ENCODE data around the gene RHNO1.

DNA sequence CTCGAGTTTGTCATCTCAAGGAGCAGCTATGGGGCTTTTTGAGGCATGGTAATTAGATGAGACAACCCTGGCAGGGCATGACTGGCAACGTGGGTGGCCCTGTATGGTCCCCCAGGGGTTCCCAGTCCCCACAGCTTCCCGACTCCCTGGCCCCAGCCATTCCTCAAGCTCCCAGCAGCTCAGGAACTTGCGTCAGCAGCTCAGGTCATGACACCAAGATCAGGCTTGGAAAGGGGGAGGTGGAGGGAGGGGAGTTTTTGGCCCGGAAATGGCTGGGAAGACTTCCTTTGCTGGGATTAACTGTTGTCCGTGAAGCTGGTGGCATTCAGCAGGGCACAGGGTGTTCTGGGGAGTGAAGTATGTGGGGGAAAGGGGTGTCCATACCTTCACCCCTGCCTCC lies 31.7 kb upstream of the RHNO1 start:
- TF ChIP-seq, protein P1, sequence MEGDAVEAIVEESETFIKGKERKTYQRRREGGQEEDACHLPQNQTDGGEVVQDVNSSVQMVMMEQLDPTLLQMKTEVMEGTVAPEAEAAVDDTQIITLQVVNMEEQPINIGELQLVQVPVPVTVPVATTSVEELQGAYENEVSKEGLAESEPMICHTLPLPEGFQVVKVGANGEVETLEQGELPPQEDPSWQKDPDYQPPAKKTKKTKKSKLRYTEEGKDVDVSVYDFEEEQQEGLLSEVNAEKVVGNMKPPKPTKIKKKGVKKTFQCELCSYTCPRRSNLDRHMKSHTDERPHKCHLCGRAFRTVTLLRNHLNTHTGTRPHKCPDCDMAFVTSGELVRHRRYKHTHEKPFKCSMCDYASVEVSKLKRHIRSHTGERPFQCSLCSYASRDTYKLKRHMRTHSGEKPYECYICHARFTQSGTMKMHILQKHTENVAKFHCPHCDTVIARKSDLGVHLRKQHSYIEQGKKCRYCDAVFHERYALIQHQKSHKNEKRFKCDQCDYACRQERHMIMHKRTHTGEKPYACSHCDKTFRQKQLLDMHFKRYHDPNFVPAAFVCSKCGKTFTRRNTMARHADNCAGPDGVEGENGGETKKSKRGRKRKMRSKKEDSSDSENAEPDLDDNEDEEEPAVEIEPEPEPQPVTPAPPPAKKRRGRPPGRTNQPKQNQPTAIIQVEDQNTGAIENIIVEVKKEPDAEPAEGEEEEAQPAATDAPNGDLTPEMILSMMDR (IDR thresholded peaks at IDR 0.05; ENCODE audit: poor library complexity): no peak
- no peak for TF ChIP-seq EZH2 (IDR thresholded peaks at IDR 0.05; ENCODE audit: borderline replicate concordance)
- TF ChIP-seq EZH2phosphoT487 (IDR thresholded peaks at IDR 0.05; ENCODE audit: low read depth, severe bottlenecking, unreplicated experiment): no peak
